Right kidney (tissue), 1 donor: ENCODE results near the gene SPTBN4.
"Not testable (repeated sequence)": the region's sequence is repeated elsewhere in the genome, so short reads cannot be mapped to it uniquely, and the experiment has no call there.

Source experiments
- DNase-seq: peaks from one replicate; pipeline ENCODE4 v3.0.0-alpha.2; 2016

SPTBN4 gene

DNA sequence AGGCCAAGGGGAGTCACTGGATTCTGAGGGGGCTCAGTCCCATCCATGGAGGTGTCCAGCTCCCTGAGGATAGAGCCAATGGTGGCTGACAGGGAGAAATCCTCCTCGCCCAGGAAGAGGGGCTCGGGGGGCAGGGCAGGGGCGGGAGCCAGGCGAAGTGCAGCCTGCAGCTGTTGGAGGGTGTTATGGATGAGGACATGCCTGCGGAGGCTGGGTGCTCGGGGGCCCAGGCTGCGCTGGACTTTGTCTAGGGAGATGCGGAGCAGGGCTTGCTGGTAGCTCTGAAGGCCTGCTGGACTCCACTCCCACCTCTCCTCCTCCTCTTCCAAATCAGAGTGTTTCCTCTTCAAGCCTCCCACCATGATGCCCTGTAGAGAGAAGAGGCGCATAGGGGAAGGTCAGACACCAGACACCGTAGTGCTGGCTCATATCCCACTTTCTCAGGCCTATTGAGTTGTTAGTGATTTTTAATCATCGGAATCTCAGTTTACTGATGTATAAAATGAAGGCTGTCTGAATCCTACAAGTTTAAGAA is 25.0 kb upstream of the SPTBN4 start:
- no peak for DNase-seq

DNA sequence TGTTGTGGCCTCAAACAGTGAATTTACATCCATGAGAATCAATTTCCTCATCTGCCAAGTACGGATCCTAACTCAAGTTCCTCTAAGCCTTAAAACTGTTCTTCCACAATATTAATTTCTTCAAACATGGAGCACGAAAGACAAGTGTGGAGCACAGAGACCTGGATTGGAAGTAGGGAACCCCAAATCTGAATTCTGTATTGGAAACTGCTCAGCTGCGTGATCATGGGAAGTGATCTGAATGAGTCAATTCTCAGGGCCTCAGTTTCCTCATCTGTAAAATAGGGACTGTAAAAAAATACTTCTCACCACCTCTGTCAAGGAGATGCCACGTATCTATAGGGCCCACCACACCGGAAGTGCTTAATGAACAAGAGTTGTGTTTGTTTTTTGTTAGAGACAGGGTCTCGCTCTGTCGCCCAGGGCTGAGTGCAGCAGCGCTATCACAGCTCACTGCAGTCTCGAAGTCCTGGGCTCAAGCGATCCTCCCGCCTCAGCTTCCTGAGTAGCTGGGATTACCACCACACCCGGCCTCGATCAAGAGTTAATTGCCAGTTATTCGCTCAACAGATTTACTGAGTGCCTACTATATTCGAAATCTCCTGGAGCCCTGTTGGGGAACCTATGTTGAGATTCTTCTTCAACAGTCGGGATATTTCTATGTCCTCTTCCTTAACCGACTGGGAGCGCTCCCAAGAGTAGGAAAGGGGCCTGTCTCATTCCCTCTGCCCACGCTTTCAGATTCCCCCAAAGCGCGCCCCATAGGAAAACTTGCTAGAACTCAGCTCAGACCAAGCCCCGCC is 24.3 kb upstream of the SPTBN4 start:
- no peak for DNase-seq

DNA sequence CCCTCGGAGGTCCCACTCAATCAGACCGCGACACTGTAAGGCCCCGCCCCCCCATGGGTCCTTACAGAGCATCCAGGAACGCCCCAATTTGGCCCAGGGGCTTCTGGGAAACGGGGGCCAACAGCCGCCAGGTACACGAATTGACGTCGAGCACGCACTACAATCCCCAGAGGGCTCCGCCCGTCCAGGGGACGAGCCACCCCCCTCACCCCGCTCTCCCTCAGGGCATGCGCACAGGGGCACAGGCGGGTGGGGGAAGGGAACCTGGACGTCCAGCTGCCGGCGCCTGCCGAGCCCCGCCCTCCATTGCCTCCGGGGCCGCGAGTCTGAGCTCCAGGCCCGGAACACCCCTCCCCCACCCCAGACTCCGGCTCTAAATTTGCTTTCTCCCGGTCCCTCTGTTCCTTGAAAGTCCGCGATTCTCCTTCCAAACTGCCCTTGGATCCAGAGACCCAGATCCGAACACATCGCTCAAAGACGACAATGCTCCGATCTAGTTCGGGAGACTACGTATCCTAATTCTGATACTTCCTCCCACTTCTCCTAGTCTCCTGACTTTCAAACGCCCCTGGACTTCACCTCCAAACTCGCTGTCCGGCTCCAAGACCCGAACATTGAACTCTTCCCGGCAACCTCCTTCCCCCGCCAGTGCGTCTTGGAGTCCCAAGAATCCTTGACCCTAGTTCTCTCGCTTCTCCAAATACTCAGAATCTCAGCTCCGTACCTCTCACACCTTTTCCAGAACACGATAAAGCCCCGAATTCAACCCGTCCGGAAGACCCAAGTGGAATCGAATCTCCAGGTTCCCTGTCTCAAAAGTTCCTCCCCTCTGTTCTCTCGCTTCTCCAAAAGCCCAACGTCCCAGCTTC is 23.4 kb upstream of the SPTBN4 start:
- DNase-seq: peak; percentile 92

DNA sequence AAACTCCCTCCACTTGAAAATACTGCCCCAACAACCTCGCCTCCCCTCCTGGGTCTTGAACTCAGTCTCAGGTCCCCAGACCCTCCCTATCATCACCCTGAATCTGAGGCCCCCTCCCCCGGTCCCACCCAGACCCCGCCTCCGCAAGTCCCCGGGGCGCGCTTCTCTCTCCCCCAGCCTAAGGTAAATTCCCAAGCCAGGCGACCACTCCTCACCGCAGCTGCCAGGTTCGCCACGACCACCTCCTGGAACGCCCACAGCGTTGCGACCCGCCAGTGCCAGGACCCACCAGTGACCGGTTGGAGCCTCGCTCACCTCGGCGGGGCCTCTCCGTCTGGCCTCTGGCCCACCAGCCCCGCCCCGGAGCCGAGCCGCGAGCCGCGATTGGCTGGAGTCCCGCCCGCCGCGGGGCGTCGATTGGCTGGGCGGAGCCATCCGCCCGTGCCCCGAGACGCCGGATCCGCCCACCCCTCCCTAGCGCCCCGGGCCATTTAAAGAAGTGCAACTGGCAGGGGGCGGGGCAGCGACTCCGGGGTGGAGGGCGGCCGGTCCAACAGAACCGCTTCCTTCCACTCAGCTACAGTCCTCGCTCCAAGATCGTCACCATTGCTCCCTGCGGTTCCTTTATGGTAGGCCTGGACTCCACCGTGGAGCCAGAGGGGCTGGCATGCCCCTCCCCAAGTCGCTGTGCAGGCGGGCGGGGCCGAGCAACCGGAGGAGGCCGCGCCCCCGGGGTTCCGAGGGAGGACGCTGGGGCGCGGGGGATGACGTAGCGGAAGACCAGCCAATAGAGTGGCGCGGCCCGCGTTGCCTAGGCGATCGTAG is 22.6 kb upstream of the SPTBN4 start, which contains the start of gene SERTAD3:
Gene SERTAD3 (minus strand): TSS at position 336 of the 825 bp plus-strand sequence. CDS start 2,255 bp downstream, outside the sequence.
- DNase-seq: peak; percentile 100

DNA sequence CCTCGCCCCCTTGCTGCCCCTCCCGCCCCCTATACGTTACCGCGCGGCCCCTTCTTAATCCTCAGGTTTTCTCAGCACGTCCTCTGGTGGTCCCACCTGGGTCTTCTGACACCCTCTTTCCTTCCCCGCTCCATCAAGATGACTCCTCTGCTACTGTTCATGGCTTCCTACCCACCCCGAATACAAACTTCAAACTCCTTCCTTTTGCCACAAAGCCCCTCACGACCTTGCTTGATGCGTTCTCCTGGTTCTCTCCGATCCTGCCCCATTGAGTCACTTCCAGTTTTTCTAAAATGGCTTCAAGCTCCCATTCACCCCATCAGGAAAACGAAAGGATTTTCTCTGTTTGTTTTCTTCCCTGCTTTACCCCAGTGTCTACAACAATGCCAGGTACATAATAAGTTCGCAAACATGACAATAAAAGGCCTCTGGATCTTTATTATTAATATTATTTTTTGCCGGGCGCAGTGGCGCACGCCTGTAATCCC is 21.9 kb upstream of the SPTBN4 start:
- no peak for DNase-seq

DNA sequence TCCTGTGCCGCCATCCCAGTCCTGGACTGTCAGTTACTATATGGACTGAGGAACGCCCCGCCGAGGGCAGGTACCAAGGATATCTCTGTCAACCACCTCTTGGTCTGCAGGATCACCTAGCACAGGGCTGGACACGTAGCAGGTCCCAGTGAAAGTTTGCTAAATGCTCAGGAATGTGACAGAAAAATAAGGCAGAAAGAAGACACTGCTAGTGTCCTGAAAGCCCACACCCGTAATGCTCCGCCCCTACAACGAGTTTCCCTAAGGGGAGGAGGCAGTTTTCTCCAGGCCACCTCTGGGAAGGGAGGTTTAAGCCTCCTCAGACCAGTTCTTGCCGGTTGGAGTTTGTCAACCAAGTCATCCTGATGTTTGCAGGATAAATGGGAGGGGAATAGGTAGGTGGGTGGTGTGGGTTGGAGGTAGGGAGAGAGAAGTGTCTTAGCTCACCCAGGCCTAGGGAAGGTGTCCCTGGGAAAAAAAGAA is 21.0 kb upstream of the SPTBN4 start:
- peak; percentile 36 for DNase-seq

DNA sequence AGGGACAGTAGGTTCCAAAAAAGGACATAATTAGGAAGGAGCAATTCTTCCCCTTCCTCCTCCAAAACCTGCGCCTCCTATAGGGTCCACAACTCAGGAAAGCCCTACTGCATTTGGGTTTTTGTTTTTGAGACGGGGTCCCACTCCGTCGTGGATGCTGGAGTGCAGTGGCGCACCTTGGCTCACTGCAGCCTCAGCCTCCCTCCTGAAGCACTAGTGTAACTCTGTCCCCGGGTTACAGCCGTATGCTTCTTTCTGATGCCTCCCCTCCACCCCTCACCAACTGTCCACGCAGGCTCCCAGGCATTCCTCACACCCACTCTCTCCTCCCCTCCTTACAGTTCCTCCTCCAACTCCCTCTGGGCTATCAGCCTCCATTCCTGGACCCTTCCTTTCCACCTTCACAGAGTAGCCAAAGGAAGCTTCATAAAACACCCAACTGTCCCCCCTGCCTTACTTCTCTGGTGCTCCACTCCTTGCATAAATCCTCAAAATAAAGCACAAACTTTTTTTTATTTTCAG is 20.5 kb upstream of the SPTBN4 start:
- no peak for DNase-seq

DNA sequence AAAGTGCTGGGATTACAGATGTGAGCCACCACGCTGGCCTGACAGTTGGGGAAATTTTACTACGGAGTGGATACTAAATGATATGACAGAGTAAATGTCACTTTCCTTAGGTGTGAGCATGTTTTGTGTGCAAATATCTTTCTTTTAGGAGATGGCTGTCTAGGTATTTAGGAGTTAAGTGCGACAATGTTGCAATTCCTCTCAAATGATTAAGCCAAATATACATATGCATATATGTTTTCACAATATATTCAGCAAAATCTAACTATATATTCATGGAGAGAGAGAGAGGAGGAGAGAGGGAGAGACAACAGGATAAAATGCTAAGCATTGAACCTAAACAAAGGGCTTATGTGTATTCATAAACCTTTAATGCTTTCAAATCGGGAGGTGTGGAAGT is 17.3 kb upstream of the SPTBN4 start:
- no peak for DNase-seq

DNA sequence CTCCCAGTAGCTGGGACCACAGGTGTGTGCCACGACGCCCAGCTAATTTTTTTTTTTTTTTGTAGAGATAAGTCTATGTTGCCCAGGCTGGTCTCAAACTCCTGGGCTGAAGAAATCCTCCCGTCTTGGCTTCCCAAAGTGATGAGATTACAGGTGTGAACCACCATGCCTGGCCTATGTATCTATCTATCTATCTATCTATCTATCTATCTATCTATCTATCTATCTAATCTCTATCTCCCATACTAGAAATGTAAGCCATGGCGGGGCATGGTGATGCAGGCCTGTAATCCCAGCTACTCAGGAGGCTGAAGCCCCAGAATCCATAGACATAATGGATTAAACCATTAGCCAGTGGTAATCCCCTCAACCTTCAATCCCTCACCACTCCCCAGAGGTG is 16.1 kb upstream of the SPTBN4 start:
- no peak for DNase-seq

DNA sequence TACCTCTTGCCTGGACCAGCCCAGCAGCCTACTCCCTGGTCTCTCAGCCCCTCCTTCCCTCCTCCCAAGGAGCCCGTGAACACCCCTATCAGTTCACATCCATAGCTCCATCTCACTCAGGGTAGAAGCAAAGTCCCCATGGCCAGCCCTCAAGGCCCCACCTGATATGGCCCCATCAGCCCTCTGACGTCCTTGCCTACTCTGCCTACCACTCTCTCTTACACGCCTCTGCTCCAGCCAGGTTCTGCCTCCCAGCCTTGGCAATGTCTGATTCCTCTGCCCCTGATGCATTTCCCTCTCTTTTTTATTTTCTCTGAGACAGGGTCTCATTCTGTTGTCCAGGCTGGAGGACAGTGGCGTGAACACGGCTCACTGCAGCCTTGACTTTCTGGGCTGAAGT is 14.8 kb upstream of the SPTBN4 start:
- DNase-seq: no peak

DNA sequence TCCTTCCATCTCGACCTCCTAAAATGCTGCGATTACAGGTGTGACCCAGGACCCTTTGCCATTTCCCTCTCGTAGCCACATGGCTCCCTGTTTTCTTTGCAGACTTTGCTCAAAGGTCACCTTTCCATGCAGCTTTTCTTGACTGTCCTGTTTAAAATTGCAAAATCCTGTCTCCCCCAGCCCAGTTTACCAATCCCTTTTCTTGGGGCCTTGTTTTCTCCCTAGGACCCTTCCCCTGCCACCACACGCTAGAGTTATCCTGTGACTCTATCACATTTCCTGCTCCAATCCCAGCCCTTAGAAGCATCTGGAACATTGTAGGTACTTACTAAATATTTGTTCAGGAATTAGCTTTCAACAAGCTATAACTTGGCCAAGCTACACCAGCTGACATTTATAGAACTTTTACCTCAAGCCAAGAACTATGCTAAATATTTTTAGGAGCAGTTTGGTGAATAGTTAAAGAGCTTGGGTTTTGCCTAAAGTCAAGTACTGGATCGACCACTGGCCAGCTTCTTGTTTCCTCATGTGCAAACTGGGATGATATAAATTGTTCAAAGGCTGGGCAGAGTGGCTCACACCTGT is 13.6 kb upstream of the SPTBN4 start:
- no peak for DNase-seq

DNA sequence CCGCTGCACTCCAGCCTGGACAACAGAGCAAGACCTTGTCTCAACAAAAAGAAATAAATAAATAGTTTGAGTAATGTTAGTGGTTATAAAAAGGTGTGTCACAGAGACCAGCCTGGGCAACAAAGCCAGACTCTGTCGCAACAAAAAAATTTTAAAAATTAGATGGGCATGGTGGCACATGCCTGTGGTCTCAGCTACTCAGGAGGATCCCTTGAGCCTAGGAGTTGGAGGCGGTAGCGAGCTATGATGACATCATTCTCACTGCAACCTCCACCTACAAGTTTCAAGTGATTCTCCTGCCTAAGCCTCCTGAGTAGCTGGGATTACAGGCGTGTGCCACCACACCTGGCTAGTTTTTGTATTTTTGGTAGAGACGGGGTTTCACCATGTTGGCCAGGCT is 12.9 kb upstream of the SPTBN4 start:
- DNase-seq: not testable (repeated sequence)

DNA sequence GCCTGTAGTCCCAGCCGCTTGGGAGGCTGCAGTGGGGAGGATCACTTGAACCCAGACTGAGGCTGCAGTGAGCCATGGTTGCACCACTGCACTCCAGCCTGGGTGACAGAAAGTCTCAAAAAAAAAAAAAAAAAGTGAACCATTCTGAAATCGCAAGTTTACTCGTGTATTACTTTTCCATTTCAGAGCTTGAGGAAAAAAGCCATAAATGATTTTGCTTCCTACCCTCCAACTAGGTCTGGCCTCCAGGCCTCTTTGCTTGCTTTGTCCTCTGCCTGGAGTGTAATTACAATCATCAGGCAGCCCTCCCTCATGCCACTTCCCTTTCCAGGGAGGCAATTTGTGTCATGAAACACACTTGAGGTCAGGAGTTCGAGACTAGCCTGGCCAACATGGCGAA is 9.8 kb upstream of the SPTBN4 start:
- no peak for DNase-seq

DNA sequence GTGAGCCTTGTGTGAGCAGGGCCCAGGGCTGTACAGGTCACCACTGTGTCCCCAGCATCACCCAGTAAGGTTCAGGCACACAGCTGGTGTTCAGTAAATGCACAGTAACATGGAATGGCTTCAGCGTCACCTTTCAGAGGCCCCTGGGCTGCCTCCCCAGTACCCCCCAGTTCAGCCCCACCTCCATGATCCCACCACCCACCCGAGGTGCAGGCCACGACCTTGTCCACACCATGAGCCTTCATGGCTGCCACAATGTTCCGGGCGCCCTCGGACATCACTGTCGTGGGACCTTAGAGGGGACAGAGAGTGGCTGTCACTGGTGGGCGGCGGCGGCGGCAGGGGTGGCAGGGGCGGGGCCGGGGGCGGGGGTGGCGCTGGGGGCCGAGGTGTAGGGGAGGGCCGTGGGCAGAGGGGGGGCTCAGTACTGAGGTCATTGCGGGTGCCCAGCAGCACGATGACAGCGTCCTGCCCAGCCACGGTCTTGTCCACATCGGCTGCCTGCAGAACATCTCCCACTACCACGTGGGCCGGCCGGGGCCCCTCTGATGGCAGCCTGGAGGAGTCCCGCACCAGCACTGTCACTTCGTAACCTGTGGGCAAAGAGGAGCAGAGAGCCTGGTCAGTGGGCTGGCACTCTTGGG is 8.7 kb upstream of the SPTBN4 start:
- DNase-seq: no peak

DNA sequence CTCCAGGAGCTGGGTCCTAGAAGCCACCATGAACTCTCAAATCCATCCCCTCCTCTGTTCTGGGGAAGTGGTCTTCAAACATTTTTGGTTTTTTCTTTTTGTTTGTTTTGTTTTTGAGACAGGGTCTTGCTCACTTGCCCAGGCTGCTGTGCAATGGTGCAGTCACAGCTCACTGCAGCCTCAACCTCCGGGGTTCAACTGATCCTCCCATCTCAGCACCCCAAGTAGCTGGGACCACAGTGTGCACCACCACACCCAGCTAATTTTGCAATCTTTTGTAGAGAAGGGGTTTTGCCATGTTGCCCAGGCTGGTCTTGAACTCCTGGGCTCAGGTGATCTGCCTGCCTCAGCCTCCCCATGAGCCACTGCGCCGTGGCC is 8.2 kb upstream of the SPTBN4 start:
- DNase-seq: no peak

DNA sequence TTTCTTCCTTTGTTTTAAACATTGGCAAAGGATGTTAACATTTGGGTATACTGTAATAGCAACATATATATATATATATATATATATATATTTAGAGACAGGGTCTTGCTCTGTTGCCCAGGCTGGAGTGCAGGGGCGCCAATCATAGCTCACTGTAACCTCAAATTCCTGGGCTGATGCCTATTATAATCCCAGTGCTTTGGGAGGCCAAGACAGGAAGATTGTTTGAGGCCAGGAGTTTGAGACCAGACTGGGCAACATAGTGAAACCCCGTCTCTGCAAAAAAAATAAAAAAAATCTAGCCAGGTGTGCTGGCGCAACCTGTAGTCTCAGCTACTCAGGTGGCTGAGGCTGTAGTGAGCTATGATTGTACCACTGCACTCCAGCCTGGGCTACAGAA is 6.6 kb upstream of the SPTBN4 start:
- no peak for DNase-seq

DNA sequence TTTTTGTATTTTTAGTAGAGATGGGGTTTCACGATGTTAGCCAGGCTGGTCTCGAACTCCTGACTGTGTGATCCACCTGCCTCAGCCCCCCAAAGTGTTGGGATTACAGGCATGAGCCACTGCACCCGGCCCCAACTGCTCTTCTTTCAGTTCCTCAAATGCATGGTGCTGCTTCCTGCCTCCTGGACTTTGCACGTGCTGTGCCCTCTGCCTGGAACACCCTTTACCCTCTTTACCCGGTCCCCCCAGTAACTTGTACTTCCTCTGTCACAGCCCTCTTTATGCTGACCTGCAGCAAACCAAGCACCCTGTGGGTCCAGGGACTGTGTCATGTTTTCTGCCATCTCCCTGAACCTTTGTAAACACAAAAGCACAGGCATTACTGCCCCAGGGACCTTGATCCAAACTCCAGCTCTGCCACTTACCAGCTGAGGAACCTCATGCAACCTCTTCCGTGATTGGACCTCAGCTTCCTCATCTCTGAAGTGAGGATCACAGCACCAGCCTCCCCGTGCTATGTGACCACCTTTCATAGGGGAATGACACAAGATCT is 5.1 kb upstream of the SPTBN4 start:
- no peak for DNase-seq

DNA sequence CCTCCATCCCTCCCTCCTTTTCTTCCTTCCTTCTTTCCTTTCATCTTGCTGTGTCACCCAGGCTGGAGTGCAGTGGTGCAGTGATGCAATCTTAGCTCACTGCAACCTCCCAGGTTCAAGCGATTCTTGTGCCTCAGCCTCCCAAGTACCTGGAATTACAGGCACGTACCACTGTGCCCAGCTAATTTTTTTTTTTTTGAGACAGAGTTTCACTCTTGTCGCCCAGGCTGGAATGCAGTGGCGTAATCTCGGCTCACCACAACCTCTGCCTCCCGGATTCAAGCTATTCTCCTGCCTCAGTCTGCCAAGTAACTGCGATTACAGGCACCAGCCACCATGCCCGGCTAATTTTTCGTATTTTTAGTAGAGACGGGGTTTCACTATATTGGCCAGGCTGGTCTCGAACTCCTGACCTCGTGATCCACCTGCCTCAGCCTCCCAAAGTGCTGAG is 3.2 kb upstream of the SPTBN4 start:
- DNase-seq: not testable (repeated sequence)

DNA sequence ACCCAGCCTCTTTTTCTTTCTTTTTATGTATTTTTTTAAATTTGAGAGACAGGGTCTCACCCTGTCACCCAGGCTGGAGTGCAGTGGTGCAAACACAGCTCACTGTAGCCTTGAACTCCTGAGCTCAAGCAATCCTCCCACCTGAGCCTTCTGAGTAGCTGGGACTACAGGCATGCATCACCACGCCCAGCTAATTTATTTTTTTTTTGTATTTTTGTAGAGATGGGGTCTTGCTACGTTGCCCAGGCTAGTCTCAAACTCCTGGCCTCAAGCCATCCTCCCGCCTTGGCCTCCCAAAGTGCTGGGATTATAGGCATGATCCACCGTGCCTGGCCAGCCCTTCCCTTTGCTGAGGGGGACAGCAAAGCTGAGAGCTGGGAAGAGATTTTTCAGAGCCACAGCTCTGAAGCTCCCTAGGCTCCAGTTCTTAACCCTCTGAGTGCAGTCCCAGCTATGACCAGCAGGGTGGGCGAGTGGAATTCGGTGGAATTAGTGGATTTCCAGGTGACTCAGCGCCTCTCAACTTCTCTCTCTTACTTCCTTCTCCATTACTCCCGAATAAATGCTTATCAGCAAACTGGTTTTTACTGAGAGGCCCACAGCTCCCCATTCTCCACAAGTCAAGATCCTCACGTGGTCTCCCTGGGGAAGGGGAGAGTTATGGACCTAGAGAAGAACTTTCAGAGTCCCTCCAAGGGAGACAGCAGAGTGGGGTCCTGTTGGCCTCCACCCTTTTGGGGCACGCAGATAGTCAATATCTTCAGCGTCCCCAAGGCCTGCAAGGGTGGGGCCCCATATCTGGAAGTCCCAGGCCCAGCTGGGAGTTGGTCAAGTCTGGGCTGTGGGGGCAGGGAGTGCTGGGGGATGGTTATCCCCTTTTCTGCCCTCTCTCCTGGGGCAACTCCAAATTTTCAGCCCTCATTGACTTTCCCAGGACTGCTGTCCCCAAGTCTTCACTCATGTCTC is 2.5 kb upstream of the SPTBN4 start:
- DNase-seq: peak; percentile 49
